ENCODE measurements around the gene KCND3. TPM values are rescaled to one million over a fixed set of nuclear protein-coding genes. Genes with fewer than 3 reads are reported as not detected.

The KCND3 gene
- total and polyA plus RNA-seq, 2 experiments from 2014 or later: 0.10 to 0.18 TPM

DNA sequence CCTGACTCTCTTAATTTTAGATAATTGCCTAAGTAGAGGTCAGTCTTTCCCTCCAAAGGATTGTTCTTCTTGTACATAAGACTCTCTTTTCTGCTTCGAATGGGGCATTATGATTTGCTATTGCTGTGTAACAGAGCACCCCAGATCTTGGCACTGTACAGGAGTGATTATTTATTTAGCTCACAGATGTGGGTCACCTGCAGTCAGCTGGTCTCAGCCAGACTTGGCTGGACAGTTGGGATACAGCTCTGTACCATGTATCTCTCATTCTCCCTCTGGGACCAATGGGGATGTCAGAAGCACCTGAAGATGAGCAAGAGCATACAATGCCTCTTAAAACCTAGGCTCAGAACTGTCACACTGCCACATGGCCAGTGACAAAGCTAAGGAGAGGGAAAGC is 23.4 kb upstream of the KCND3 start (continued):
- TF ChIP-seq, protein P1, sequence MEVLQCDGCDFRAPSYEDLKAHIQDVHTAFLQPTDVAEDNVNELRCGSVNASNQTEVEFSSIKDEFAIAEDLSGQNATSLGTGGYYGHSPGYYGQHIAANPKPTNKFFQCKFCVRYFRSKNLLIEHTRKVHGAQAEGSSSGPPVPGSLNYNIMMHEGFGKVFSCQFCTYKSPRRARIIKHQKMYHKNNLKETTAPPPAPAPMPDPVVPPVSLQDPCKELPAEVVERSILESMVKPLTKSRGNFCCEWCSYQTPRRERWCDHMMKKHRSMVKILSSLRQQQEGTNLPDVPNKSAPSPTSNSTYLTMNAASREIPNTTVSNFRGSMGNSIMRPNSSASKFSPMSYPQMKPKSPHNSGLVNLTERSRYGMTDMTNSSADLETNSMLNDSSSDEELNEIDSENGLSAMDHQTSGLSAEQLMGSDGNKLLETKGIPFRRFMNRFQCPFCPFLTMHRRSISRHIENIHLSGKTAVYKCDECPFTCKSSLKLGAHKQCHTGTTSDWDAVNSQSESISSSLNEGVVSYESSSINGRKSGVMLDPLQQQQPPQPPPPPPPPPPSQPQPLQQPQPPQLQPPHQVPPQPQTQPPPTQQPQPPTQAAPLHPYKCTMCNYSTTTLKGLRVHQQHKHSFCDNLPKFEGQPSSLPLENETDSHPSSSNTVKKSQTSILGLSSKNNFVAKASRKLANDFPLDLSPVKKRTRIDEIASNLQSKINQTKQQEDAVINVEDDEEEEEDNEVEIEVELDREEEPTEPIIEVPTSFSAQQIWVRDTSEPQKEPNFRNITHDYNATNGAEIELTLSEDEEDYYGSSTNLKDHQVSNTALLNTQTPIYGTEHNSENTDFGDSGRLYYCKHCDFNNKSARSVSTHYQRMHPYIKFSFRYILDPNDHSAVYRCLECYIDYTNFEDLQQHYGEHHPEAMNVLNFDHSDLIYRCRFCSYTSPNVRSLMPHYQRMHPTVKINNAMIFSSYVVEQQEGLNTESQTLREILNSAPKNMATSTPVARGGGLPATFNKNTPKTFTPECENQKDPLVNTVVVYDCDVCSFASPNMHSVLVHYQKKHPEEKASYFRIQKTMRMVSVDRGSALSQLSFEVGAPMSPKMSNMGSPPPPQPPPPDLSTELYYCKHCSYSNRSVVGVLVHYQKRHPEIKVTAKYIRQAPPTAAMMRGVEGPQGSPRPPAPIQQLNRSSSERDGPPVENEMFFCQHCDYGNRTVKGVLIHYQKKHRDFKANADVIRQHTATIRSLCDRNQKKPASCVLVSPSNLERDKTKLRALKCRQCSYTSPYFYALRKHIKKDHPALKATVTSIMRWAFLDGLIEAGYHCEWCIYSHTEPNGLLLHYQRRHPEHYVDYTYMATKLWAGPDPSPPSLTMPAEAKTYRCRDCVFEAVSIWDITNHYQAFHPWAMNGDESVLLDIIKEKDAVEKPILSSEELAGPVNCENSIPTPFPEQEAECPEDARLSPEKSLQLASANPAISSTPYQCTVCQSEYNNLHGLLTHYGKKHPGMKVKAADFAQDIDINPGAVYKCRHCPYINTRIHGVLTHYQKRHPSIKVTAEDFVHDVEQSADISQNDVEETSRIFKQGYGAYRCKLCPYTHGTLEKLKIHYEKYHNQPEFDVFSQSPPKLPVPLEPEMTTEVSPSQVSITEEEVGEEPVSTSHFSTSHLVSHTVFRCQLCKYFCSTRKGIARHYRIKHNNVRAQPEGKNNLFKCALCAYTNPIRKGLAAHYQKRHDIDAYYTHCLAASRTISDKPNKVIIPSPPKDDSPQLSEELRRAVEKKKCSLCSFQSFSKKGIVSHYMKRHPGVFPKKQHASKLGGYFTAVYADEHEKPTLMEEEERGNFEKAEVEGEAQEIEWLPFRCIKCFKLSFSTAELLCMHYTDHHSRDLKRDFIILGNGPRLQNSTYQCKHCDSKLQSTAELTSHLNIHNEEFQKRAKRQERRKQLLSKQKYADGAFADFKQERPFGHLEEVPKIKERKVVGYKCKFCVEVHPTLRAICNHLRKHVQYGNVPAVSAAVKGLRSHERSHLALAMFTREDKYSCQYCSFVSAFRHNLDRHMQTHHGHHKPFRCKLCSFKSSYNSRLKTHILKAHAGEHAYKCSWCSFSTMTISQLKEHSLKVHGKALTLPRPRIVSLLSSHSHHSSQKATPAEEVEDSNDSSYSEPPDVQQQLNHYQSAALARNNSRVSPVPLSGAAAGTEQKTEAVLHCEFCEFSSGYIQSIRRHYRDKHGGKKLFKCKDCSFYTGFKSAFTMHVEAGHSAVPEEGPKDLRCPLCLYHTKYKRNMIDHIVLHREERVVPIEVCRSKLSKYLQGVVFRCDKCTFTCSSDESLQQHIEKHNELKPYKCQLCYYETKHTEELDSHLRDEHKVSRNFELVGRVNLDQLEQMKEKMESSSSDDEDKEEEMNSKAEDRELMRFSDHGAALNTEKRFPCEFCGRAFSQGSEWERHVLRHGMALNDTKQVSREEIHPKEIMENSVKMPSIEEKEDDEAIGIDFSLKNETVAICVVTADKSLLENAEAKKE (CRISPR knock-in tag; IDR thresholded peaks at IDR 0.05): no peak

DNA sequence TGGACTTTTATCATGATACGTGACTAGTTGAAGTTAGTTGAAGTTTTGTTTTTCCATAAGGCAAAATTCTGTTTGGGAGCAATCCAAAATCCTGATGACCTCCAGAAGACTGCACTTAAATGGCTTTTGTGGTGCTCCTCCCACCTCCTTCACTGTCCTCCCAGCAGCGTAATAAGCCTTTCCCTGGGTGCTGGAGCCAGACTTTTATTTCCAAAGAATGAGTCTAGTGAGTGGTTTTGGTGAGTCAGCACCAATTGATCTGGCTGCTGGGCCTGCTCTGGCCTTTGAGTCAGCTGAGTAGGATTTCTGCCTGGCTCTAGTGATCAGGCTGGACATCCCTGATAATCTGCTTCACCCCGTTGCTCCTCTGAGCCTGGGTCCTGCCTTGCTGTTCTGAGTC is 21.7 kb upstream of the KCND3 start:
- DNase-seq (ENCODE audit: low spot score) (no peak), ATAC-seq (no peak)
- Histone ChIP-seq H3K9me2 (ENCODE audit: insufficient read depth) (0 out of 2 replicates have a peak, but pooled peaks cover 8% of the 10 kb centered on the region), H3K27ac (ENCODE audit: low read depth) (no peak overlapping the region), H3K27me3 (ENCODE audit: insufficient read depth) (no peaks in the 10 kb centered on the region), H3K4me1 (ENCODE audit: insufficient read depth) (peaks cover 18% of the 10 kb centered on the region), H3K4me2 (no peak overlapping the region), H3K4me3 (no peak overlapping the region), H2AFZ (no peak overlapping the region), H4K20me1 (replicated peaks; ENCODE audit: insufficient read depth) (no peaks in the 10 kb centered on the region), H3K79me2 (replicated peaks; ENCODE audit: insufficient read depth) (no peaks in the 10 kb centered on the region), H3K36me3 (ENCODE audit: insufficient read depth) (no peaks in the 10 kb centered on the region), H3F3A (replicated peaks; ENCODE audit: low read depth) (peaks cover 10% of the 10 kb centered on the region)
- H3K4me1 Mint-ChIP-seq: peaks cover 17% of the 10 kb centered on the region
- no peaks in the 10 kb centered on the region for H3K36me3 Mint-ChIP-seq (ENCODE audit: low read depth)
- no peak overlapping the region for H3K4me3 Mint-ChIP-seq
- no peak overlapping the region for H3K27ac Mint-ChIP-seq
- TF ChIP-seq CREB1 (CRISPR knock-in tag; IDR thresholded peaks at IDR 0.05; ENCODE audit: low read depth) (no peak), JUNB (IDR thresholded peaks at IDR 0.05; ENCODE audit: unreplicated experiment) (no peak)
- H3K9me3 Mint-ChIP-seq: no peaks in the 10 kb centered on the region; the same call in 2 of the 3 replicates
- H3K27me3 Mint-ChIP-seq (ENCODE audit: insufficient read depth, low read depth, poor library complexity): peaks cover 2% of the 10 kb centered on the region

DNA sequence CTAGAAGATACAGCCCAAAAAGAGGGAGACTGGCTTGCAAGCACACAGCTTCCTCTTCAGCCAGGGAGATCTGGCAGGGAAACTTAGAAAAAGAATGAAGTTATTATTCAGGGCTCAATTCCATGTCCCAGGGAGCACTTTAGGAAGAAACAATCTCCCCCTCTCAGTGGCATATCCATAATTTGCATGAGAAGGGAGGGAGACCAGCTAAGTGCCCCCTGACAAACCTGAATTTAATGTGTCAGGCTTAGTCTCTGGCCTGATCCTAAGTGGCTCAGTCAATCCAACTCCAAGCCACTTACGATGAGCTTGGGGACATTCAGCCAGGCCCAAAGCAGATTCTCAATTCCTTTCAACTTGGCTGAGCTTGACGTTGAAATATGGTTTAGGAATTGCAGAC is 17.7 kb upstream of the KCND3 start:
- Histone ChIP-seq H3K4me1 (ENCODE audit: insufficient read depth) (peaks cover 32% of the 10 kb centered on the region), H3K79me2 (replicated peaks; ENCODE audit: insufficient read depth) (no peaks in the 10 kb centered on the region), H3K27me3 (ENCODE audit: insufficient read depth) (no peaks in the 10 kb centered on the region), H3K9me2 (ENCODE audit: insufficient read depth) (0 out of 2 replicates have a peak, but pooled peaks cover 8% of the 10 kb centered on the region), H3K4me2 (peak overlapping the region; percentile 67), H3F3A (replicated peaks; ENCODE audit: low read depth) (peaks cover 10% of the 10 kb centered on the region), H3K27ac (ENCODE audit: low read depth) (peak overlapping the region; percentile 76), H3K4me3 (peak overlapping the region; percentile 8), H4K20me1 (replicated peaks; ENCODE audit: insufficient read depth) (no peaks in the 10 kb centered on the region), H3K36me3 (ENCODE audit: insufficient read depth) (no peaks in the 10 kb centered on the region), H2AFZ (peak overlapping the region; percentile 33)
- peaks cover 3% of the 10 kb centered on the region for H3K27me3 Mint-ChIP-seq (ENCODE audit: insufficient read depth, low read depth, poor library complexity)
- H3K27ac Mint-ChIP-seq: peak overlapping the region; percentile 71; the same call in 1 of the 2 replicates
- H3K36me3 Mint-ChIP-seq (ENCODE audit: low read depth): no peaks in the 10 kb centered on the region
- peak overlapping the region; percentile 20; the same call in 1 of the 3 replicates for H3K4me3 Mint-ChIP-seq
- ATAC-seq: peak; percentile 41
- H3K9me3 Mint-ChIP-seq: no peaks in the 10 kb centered on the region
- TF ChIP-seq JUNB (IDR thresholded peaks at IDR 0.05; ENCODE audit: unreplicated experiment) (no peak), EZH2 (IDR thresholded peaks at IDR 0.05; ENCODE audit: low read depth, unreplicated experiment) (no peak)
- TF ChIP-seq, protein P2, sequence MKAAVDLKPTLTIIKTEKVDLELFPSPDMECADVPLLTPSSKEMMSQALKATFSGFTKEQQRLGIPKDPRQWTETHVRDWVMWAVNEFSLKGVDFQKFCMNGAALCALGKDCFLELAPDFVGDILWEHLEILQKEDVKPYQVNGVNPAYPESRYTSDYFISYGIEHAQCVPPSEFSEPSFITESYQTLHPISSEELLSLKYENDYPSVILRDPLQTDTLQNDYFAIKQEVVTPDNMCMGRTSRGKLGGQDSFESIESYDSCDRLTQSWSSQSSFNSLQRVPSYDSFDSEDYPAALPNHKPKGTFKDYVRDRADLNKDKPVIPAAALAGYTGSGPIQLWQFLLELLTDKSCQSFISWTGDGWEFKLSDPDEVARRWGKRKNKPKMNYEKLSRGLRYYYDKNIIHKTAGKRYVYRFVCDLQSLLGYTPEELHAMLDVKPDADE (IDR thresholded peaks at IDR 0.05): no peak
- no peak for DNase-seq (ENCODE audit: low spot score)
- H3K4me1 Mint-ChIP-seq: peaks cover 37% of the 10 kb centered on the region
